Lower leg skin (tissue), 3 donors: ENCODE measurements around the gene C1orf105.

Experiments
- CTCF ChIP-seq, 3 donors: fragments of 450-650 bp; IDR thresholded peaks; one replicate each; pipeline ENCODE4 v1.5.1; 2016; ENCODE audit warnings: antibody characterized with exemption in 3 of 3, mild to moderate bottlenecking in 3 of 3, moderate library complexity in 2 of 3
- POLR2A ChIP-seq, 2 donors: fragments of 450-650 bp; IDR thresholded peaks; one replicate each; pipeline ENCODE4 v1.6.1; 2016 to 2017; ENCODE audit warnings: antibody characterized with exemption in 2 of 2, mild to moderate bottlenecking in 1 of 2, moderate library complexity in 1 of 2

- TF ChIP-seq CTCF (IDR thresholded peaks at IDR 0.05) (no peak), POLR2A (IDR thresholded peaks at IDR 0.05) (no peak)
These were observed 49.7 kb downstream of the C1orf105 start for GRCh38 chr1:172470149-172470548.
